Activated CD4-positive, alpha-beta T cell treated with anti-CD3 and anti-CD28 coated beads, Interleukin-2, amount 10 ng/mL, durations not matched to agents 24 days and 14 days (primary cell): ENCODE data around the gene ZNRF2. TPM values are rescaled to one million over a fixed set of nuclear protein-coding genes. Genes with fewer than 3 reads are reported as not detected.
A peak's percentile ranks its signal among the peaks of the same experiment; 100 is the strongest.

ENCODE experiments used
- DNase-seq: peaks from one replicate; pipeline ENCODE4 v3.0.0; 2022
- H3K27ac Mint-ChIP-seq: one replicate; pipeline ENCODE4 v1.8.0; 2022; ENCODE audit warnings: mild to moderate bottlenecking, mixed read lengths
- H3K27me3 Mint-ChIP-seq: one replicate; pipeline ENCODE4 v1.8.0; 2022; ENCODE audit warnings: mixed read lengths
- H3K36me3 Mint-ChIP-seq: one replicate; pipeline ENCODE4 v1.8.0; 2022; ENCODE audit warnings: low read depth, mild to moderate bottlenecking, mixed read lengths
- H3K4me1 Mint-ChIP-seq: one replicate; pipeline ENCODE4 v1.8.0; 2021; ENCODE audit warnings: mixed read lengths
- H3K4me3 Mint-ChIP-seq: one replicate; pipeline ENCODE4 v1.8.0; 2022; ENCODE audit warnings: mild to moderate bottlenecking, moderate library complexity, mixed read lengths
- H3K9me3 Mint-ChIP-seq: one replicate; pipeline ENCODE4 v1.8.0; 2021; ENCODE audit warnings: mixed read lengths
- intact Hi-C: fragments of 100-400 bp; cut with micrococcal nuclease; formaldehyde crosslinking; loops from one replicate; pipeline ENCODE4 v1.15.1; 2023
- total RNA-seq: library from RNA; stranded (reverse); gene quantifications from 2 replicates; pipeline ENCODE4 v1.2.3, GENCODE V29; 2022

ZNRF2 gene
- total RNA-seq, 1 donor from 2014 or later = 8.8 TPM

DNA sequence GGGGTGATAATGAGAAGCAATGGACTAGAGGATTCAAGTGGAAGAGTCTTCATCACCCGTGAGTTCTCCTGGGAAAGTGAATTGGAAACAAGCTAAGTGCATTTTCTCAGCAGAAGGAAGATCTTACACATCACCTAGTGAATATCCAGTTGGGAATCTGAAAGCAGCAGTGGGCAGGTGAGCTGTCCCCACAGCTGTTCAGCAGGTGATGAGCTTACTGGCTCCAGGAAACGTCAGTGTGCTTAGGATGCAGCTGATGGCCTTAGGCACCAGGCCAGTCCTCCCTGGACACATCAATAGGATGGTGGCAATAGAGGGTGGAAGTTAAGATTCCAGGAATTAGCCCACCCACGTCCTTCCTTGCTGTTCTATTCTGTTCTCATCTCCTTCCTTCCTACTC is 127.5 kb downstream of the ZNRF2 start:
- Mint-ChIP-seq H3K36me3 (no peaks in the 10 kb centered on the region), H3K27ac (no peak overlapping the region), H3K9me3 (peaks cover 3% of the 10 kb centered on the region), H3K27me3 (no peaks in the 10 kb centered on the region), H3K4me1 (no peaks in the 10 kb centered on the region), H3K4me3 (no peak overlapping the region)
- peak; percentile 21 for DNase-seq
- intact Hi-C loops = no loop called here

GRCh38 chr7:30412782-30413504 is 128.5 kb downstream of the ZNRF2 start:
- DNase-seq = peak; percentile 61
- H3K9me3 Mint-ChIP-seq = peaks cover 3% of the 10 kb centered on the region
- no peaks in the 10 kb centered on the region for H3K27me3 Mint-ChIP-seq
- intact Hi-C loops = loop anchor here (1.0 kb wide), 1 partner anchor 137 kb away; no protein-coding TSS in a partner anchor
- no peak overlapping the region for H3K27ac Mint-ChIP-seq
- no peaks in the 10 kb centered on the region for H3K36me3 Mint-ChIP-seq
- no peaks in the 10 kb centered on the region for H3K4me1 Mint-ChIP-seq
- H3K4me3 Mint-ChIP-seq = no peak overlapping the region

DNA sequence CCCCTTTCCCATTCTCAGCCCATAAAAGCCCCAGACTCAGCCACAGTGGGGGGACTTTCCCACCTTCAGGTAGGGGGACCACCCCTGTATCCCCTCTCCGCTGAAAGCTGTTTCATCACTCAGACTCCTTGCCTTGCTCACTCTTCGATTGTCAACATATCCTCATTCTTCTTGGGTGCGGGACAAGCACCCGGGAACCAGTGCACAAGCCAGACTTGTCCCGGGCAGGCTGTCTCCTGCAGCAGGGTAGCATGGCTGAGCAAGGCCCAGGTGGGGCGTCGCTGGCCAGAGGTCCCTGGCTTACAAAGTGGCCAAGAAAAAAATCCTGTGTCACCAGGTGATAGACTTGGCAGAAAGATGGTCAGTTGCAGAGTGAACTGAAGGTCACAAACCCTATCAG is 129.5 kb downstream of the ZNRF2 start:
- Mint-ChIP-seq H3K27ac (no peak overlapping the region), H3K9me3 (peaks cover 3% of the 10 kb centered on the region), H3K36me3 (no peaks in the 10 kb centered on the region), H3K4me1 (no peaks in the 10 kb centered on the region), H3K4me3 (no peak overlapping the region), H3K27me3 (no peaks in the 10 kb centered on the region)
- intact Hi-C loops = loop anchor here (1.0 kb wide), 1 partner anchor 138 kb away; no protein-coding TSS in a partner anchor
- DNase-seq = peak; percentile 37

Other genes starting within 250 kb of the ZNRF2 start
- gene MTURN, start 149.6 kb upstream of the ZNRF2 start, total RNA-seq = 3.8 and 4.2 TPM in 2 replicates
- 11.6 and 12.9 TPM in 2 replicates for gene NOD1, start 194.2 kb downstream of the ZNRF2 start, total RNA-seq
- 76.1 and 80.3 TPM in 2 replicates for gene GGCT, start 220.2 kb downstream of the ZNRF2 start, total RNA-seq